WTC11 (cell line): Measurements from ENCODE around the gene SAE1.

Experiments used
- ATF3 ChIP-seq: sonication (generic); formaldehyde crosslinking; conservative IDR thresholded peaks from 2 replicates; pipeline ENCODE4 v1.8.1; 2022; ENCODE audit warnings: mild to moderate bottlenecking, missing genetic modification reagents
- CBFB ChIP-seq: sonication (generic); formaldehyde crosslinking; IDR thresholded peaks from 2 replicates; pipeline ENCODE4 v1.8.1; 2022; ENCODE audit warnings: mild to moderate bottlenecking, low read depth, missing genetic modification reagents
- CREB1 ChIP-seq: sonication (generic); formaldehyde crosslinking; IDR thresholded peaks from 2 replicates; pipeline ENCODE4 v1.8.0; 2023; ENCODE audit warnings: mild to moderate bottlenecking, missing genetic modification reagents
- EMX1 ChIP-seq: fragments of 250-450 bp; sonication (Bioruptor Pico); IDR thresholded peaks from 2 replicates; pipeline ENCODE4 v1.8.0; 2021; ENCODE audit warnings: mild to moderate bottlenecking
- FOXP1 ChIP-seq: sonication (generic); formaldehyde crosslinking; IDR thresholded peaks from 2 replicates; pipeline ENCODE4 v1.8.0; 2022; ENCODE audit warnings: missing genetic modification reagents, mild to moderate bottlenecking, moderate library complexity, borderline replicate concordance
- RELA ChIP-seq: sonication (generic); formaldehyde crosslinking; IDR thresholded peaks from 2 replicates; pipeline ENCODE4 v1.8.1; 2022; ENCODE audit warnings: missing genetic modification reagents, mild to moderate bottlenecking, borderline replicate concordance
- TF ChIP-seq, protein P1 (sequence below): fragments of 200-600 bp; IDR thresholded peaks from 2 replicates; pipeline ENCODE4 v1.8.0; 2022; ENCODE audit warnings: antibody characterized with exemption

DNA sequence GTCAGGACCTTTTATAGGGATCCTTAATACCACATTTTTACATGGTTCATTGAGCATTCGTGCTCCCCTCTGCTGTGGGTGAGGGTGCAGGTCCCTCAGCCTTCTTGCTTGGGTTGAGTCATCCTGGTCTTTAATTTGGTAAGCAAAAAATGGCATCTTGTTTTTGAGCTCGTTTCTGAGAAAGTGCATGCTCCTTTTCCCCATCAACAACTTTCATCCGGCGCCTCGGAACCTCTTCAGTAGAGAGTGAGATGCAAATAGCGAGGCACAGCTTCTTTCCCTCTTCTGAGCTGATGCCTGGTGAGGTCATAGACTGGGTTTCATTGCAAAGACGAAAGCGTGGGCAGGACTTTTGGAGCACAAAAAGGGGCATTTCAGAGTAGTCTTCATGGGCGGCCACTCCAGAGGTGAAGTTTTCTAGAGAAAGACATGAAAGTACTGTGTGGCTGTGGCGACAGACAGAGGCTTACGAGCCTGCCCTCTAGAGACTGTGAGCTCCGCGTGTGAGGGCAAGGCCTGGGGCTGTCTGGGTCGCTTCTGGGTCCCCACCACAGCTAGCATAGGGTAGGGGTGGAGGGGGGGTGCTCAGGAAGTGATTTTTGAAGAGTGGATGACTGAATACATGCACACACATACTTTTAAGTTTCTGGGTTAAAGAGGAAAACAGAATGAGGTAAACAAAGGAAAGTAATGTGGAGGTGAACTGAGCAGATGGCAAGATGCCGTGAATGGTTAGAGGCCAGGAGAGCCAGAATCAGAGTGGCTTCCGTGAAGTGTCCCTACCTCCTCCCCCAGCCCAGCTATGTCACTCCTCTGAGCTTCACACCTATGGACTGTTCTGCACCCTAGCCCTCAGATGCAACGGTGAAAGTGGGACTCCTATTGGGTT is 56.1 kb downstream of the SAE1 start:
- TF ChIP-seq, protein P1, sequence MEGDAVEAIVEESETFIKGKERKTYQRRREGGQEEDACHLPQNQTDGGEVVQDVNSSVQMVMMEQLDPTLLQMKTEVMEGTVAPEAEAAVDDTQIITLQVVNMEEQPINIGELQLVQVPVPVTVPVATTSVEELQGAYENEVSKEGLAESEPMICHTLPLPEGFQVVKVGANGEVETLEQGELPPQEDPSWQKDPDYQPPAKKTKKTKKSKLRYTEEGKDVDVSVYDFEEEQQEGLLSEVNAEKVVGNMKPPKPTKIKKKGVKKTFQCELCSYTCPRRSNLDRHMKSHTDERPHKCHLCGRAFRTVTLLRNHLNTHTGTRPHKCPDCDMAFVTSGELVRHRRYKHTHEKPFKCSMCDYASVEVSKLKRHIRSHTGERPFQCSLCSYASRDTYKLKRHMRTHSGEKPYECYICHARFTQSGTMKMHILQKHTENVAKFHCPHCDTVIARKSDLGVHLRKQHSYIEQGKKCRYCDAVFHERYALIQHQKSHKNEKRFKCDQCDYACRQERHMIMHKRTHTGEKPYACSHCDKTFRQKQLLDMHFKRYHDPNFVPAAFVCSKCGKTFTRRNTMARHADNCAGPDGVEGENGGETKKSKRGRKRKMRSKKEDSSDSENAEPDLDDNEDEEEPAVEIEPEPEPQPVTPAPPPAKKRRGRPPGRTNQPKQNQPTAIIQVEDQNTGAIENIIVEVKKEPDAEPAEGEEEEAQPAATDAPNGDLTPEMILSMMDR: no peak
- no peak for TF ChIP-seq CREB1 (CRISPR knock-in tag)
- TF ChIP-seq CBFB (CRISPR knock-in tag): no peak
- no peak for TF ChIP-seq ATF3 (CRISPR knock-in tag)
- no peak for TF ChIP-seq EMX1 (CRISPR knock-in tag)
- no peak for TF ChIP-seq FOXP1
- TF ChIP-seq RELA (CRISPR knock-in tag): no peak
